Endothelial cell (in vitro differentiated cells): Measurements from ENCODE around the gene S100A16. TPM values are rescaled to one million over a fixed set of nuclear protein-coding genes. Genes with fewer than 3 reads are reported as not detected.

Experiments used
- DNase-seq: peaks from one replicate; pipeline ENCODE4 v3.0.0; 2021; ENCODE audit warnings: low spot score
- H3K27ac Mint-ChIP-seq: one replicate; pipeline ENCODE4 v1.8.0; 2021; ENCODE audit warnings: mixed read lengths, inconsistent platforms; ENCODE audit not compliant: unreplicated experiment
- H3K27me3 Mint-ChIP-seq: one replicate; pipeline ENCODE4 v1.8.0; 2021; ENCODE audit warnings: mild to moderate bottlenecking, moderate library complexity, mixed read lengths, inconsistent platforms; ENCODE audit not compliant: unreplicated experiment
- H3K36me3 Mint-ChIP-seq: one replicate; pipeline ENCODE4 v1.8.0; 2021; ENCODE audit warnings: mild to moderate bottlenecking, low read depth, mixed read lengths, inconsistent platforms; ENCODE audit not compliant: unreplicated experiment
- H3K4me1 Mint-ChIP-seq: one replicate; pipeline ENCODE4 v1.8.0; 2021; ENCODE audit warnings: mild to moderate bottlenecking, mixed read lengths, inconsistent platforms; ENCODE audit not compliant: unreplicated experiment
- H3K4me3 Mint-ChIP-seq: one replicate; pipeline ENCODE4 v1.8.0; 2021; ENCODE audit warnings: mild to moderate bottlenecking, mixed read lengths, inconsistent platforms; ENCODE audit not compliant: unreplicated experiment
- H3K9me3 Mint-ChIP-seq: one replicate; pipeline ENCODE4 v1.8.0; 2021; ENCODE audit warnings: mixed read lengths, inconsistent platforms; ENCODE audit not compliant: unreplicated experiment
- total RNA-seq: library from RNA; stranded (reverse); fragmentation: NEBNext Ultra II Directional; extraction: Animal tissue kit (Norgen Biotek cat#: 25700); gene quantifications from one replicate; pipeline ENCODE4 v1.2.1, GENCODE V29; 2021; ENCODE audit not compliant: unreplicated experiment
- TF ChIP-seq, protein P1 (sequence below): fragments of 200-600 bp; sonication (generic); IDR thresholded peaks from one replicate; pipeline ENCODE4 v1.5.0; 2021; ENCODE audit warnings: antibody characterized with exemption; ENCODE audit not compliant: unreplicated experiment

S100A16 gene
- total RNA-seq, 1 donor from 2014 or later = 363 TPM

DNA sequence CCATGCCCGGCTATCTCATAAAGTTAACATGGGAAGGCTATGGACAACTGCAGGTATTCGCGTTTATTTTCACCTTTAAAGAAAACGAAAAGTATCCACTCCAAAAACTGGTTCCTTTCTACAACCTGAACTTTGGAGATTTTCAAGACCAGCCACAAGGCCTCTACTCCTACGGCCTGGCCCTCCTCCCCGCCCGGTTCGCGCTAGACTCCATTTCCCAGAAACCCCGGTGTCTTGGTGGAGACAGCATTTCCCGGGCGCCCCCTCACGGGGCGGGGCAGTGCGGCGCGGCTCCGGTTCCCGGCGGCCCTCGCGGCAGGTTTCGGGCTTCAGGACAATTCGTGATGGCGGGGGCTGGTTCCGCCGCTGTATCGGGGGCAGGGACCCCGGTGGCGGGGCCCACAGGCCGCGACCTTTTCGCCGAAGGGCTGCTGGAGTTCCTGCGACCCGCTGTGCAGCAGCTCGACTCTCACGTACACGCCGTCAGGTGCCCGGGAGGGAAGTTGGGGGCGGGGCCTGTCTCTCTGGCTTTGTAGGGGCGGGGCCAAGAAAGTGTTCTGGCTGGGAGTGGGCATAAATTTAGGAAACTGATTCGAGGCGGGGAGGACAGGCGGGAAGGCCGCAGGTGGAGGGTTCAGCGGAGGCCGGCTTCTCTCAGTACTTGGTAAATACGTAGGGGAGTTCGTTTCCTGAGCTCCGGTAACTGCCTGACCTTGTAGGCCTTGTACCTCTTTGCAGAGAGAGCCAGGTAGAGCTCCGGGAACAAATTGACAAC, 45.6 kb upstream of the S100A16 start, which contains the start of gene SNAPIN:
Gene SNAPIN, plus strand, starts transcription at position 304 of the 775 bp plus-strand sequence. Its CDS starts 41 bp downstream, at position 345.
- H3K27ac Mint-ChIP-seq = peak within 1 kb of the TSS; percentile 75
- peaks cover 17% of the 10 kb centered on the region for H3K36me3 Mint-ChIP-seq
- H3K9me3 Mint-ChIP-seq = no peaks in the 10 kb centered on the region
- peak; percentile 78 for DNase-seq
- H3K4me3 Mint-ChIP-seq = peak within 1 kb of the TSS; percentile 96
- peaks cover 6% of the 10 kb centered on the region for H3K4me1 Mint-ChIP-seq
- peaks cover 6% of the 10 kb centered on the region for H3K27me3 Mint-ChIP-seq
- TF ChIP-seq, protein P1, sequence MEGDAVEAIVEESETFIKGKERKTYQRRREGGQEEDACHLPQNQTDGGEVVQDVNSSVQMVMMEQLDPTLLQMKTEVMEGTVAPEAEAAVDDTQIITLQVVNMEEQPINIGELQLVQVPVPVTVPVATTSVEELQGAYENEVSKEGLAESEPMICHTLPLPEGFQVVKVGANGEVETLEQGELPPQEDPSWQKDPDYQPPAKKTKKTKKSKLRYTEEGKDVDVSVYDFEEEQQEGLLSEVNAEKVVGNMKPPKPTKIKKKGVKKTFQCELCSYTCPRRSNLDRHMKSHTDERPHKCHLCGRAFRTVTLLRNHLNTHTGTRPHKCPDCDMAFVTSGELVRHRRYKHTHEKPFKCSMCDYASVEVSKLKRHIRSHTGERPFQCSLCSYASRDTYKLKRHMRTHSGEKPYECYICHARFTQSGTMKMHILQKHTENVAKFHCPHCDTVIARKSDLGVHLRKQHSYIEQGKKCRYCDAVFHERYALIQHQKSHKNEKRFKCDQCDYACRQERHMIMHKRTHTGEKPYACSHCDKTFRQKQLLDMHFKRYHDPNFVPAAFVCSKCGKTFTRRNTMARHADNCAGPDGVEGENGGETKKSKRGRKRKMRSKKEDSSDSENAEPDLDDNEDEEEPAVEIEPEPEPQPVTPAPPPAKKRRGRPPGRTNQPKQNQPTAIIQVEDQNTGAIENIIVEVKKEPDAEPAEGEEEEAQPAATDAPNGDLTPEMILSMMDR = no peak

DNA sequence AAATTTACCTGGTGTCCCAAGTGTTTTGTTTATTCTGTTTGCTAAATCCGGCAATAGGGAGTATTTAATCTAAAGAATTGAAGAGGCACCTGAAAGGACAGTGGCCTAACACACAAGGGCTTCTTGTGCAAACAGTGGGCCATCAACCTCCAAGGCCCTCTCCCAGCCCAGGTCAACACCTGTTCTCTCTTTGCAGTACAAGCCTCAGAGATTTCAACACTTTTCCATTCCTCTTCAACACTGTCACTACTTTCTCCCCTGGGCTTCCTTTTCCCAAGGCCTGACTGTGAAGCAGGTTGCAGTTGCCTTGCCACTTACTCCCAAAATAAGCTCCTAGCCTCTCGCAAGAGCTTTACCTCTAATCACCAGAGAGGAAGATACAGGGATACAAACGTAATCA, 42.4 kb upstream of the S100A16 start:
- Mint-ChIP-seq H3K36me3 (no peaks in the 10 kb centered on the region), H3K9me3 (no peaks in the 10 kb centered on the region), H3K27me3 (peaks cover 6% of the 10 kb centered on the region), H3K27ac (no peak overlapping the region), H3K4me3 (no peak overlapping the region), H3K4me1 (peaks cover 6% of the 10 kb centered on the region)
- TF ChIP-seq, protein P1 = no peak
- DNase-seq = no peak

DNA sequence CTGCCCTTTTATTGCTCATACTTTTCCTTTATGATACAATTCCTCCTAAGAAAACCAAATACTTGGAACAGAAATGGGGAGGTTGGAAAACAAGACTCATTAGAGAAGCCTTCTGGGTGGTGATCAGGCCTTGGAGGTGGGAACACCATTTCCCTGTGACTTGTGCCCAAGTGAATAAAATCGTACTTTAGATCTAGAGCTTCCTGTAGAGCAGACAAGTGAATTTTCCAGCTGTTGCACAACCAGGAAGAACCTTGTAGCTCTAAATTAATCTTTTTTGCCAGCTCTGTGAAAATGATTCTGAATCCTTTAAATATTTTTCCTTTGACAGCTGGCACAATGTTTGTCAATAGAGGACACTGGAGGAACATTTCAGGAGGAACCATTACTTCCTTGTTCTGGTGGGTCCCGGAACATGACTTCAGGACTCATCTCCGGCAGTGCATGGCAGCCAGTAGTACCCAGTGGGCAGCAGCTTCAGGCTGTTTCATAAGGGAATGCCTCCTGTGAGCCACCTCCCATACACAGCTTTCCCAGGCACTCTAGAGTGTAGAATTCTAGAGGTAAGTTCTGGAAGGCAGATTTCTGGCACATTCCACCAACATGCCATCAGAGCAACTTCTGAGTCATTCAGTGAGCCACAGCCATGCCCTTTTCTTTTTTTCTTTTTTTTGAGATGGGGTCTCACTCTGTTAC, 40.0 kb upstream of the S100A16 start:
- Mint-ChIP-seq H3K36me3 (no peaks in the 10 kb centered on the region), H3K27ac (no peak overlapping the region), H3K27me3 (peaks cover 5% of the 10 kb centered on the region), H3K4me1 (peaks cover 3% of the 10 kb centered on the region), H3K4me3 (no peak overlapping the region), H3K9me3 (no peaks in the 10 kb centered on the region)
- TF ChIP-seq, protein P1 = no peak
- no peak for DNase-seq

DNA sequence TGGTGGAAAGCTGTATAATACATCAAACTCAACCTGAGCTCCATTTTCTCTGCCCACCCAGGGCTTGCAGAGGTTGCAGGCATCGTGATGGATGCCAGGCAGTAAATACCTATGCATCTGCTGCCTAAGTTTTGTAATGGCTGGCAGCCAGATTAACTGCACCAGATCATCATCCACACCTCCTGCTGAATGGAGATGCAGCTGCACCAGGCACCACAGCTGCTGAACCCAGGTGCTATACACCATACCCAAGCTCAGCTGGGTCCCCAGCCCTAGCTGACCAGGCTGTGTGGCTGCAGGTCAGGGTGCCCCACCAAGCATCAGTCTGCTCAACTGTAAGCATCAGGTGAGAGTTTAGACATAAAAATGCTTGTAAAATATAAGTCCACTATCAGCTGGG, 38.8 kb upstream of the S100A16 start:
- Mint-ChIP-seq H3K36me3 (peaks cover 5% of the 10 kb centered on the region), H3K27ac (no peak overlapping the region), H3K27me3 (peaks cover 7% of the 10 kb centered on the region), H3K4me1 (peaks cover 3% of the 10 kb centered on the region), H3K9me3 (no peaks in the 10 kb centered on the region), H3K4me3 (no peak overlapping the region)
- TF ChIP-seq, protein P1 = no peak
- no peak for DNase-seq

DNA sequence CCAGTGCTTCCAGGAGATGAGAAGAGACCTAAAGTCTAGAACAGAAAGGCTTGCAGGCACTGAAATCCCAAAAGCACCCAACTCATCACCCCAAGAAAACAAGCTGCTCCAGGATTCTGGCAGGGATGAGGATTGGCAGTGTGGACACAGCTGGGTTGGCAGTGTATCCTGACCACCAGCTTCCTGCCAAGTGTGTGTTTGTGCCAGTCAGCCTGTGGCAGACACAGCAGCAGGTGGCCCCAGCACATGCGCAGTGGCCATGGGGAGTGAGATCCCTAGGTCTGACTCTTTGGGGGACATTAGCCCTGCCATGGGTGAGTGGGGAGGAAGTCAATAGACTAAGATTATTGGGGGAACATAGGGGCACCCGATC, 36.9 kb upstream of the S100A16 start:
- no peak for DNase-seq
- H3K9me3 Mint-ChIP-seq = no peaks in the 10 kb centered on the region
- peaks cover 20% of the 10 kb centered on the region for H3K36me3 Mint-ChIP-seq
- TF ChIP-seq, protein P1 = no peak
- H3K27me3 Mint-ChIP-seq = peaks cover 7% of the 10 kb centered on the region
- peaks cover 3% of the 10 kb centered on the region for H3K4me1 Mint-ChIP-seq
- no peak overlapping the region for H3K27ac Mint-ChIP-seq
- no peak overlapping the region for H3K4me3 Mint-ChIP-seq
